Measurements from ENCODE around the gene TNPO1. TPM values are rescaled to one million over a fixed set of nuclear protein-coding genes. Genes with fewer than 3 reads are reported as not detected.

Gene TNPO1
- total and polyA plus RNA-seq, 10 of the 15 experiments (the other 5 are each of a cell fraction or from before 2014, with no cell fraction given): 18.1 to 123 (median 79.2) TPM

DNA sequence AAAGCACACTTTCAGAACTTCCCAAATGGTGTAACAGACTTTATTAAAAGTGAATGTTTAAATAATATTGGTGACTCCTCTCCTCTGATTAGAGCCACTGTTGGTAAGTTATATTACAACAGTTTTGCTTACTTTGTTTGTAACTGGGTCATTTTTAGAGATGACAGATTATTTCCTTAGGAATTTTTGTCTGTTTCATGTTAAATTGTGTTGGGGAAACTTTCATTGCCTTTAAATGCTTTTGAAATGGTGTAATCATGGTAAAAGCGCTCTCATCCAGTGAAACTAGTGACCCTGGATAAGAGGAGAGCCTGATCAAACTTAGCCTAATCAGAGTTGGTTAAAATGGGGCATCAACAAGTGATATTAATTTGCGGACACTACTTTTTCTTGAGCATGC lies 39.4 kb downstream of the TNPO1 start:
- ChIA-PET RAD21 (ENCODE audit: unreplicated experiment) (no interaction called here), POLR2A (no interaction called here), CTCF (interaction anchor here (1.1 to 2.4 kb wide), 2 partner anchors 19 to 37 kb away, joined by 3 to 10 read pairs; no protein-coding TSS in a partner anchor), SMC1A (ENCODE audit: uncharacterized antibody, unreplicated experiment) (interaction anchor here (1.0 to 1.8 kb wide), 2 partner anchors 15 kb away, joined by 5 to 7 read pairs; no protein-coding TSS in a partner anchor)
- no peak overlapping the region for H3K4me3 ChIP-seq
- TF ChIP-seq, protein P1, sequence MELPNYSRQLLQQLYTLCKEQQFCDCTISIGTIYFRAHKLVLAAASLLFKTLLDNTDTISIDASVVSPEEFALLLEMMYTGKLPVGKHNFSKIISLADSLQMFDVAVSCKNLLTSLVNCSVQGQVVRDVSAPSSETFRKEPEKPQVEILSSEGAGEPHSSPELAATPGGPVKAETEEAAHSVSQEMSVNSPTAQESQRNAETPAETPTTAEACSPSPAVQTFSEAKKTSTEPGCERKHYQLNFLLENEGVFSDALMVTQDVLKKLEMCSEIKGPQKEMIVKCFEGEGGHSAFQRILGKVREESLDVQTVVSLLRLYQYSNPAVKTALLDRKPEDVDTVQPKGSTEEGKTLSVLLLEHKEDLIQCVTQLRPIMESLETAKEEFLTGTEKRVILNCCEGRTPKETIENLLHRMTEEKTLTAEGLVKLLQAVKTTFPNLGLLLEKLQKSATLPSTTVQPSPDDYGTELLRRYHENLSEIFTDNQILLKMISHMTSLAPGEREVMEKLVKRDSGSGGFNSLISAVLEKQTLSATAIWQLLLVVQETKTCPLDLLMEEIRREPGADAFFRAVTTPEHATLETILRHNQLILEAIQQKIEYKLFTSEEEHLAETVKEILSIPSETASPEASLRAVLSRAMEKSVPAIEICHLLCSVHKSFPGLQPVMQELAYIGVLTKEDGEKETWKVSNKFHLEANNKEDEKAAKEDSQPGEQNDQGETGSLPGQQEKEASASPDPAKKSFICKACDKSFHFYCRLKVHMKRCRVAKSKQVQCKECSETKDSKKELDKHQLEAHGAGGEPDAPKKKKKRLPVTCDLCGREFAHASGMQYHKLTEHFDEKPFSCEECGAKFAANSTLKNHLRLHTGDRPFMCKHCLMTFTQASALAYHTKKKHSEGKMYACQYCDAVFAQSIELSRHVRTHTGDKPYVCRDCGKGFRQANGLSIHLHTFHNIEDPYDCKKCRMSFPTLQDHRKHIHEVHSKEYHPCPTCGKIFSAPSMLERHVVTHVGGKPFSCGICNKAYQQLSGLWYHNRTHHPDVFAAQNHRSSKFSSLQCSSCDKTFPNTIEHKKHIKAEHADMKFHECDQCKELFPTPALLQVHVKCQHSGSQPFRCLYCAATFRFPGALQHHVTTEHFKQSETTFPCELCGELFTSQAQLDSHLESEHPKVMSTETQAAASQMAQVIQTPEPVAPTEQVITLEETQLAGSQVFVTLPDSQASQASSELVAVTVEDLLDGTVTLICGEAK (IDR thresholded peaks at IDR 0.05; ENCODE audit: borderline replicate concordance): no peak
- TF ChIP-seq IRF4 (IDR thresholded peaks at IDR 0.05; ENCODE audit: low read depth, low read length) (no peak), SRF (IDR thresholded peaks at IDR 0.05; ENCODE audit: low read depth in 2 of 2, low read length in 2 of 2) (no peak), NBN (IDR thresholded peaks at IDR 0.05) (no peak), ZNF622 (IDR thresholded peaks at IDR 0.05) (no peak), ELK1 (IDR thresholded peaks at IDR 0.05; ENCODE audit: low read depth, low read length) (no peak), MTA2 (IDR thresholded peaks at IDR 0.05; ENCODE audit: low read depth) (no peak), CBFB (IDR thresholded peaks at IDR 0.05; ENCODE audit: low read depth) (no peak), BRCA1 (IDR thresholded peaks at IDR 0.05; ENCODE audit: low read depth, low read length) (no peak), STAT1 (conservative IDR thresholded peaks at IDR 0.05) (no peak), E2F8 (IDR thresholded peaks at IDR 0.05; ENCODE audit: low read depth, partially characterized antibody) (no peak), CBX3 (IDR thresholded peaks at IDR 0.05; ENCODE audit: borderline replicate concordance, low read depth) (no peak)
- in situ Hi-C loops (cut with MboI) (no loop called here), intact Hi-C loops (cut with micrococcal nuclease; ENCODE audit: unreplicated experiment) (no loop called here)
- no TSS peak for BruUV-seq (replicated peaks)
- DNase-seq (ENCODE audit: low read depth, low spot score) (no peak), FAIRE-seq (no peak), ATAC-seq (no peak)
- H4K20me1 ChIP-seq (ENCODE audit: control insufficient read depth, insufficient read depth): no peaks in the 10 kb centered on the region
- no peaks in the 10 kb centered on the region for H3K9me3 ChIP-seq (replicated peaks; ENCODE audit: control insufficient read depth, insufficient read depth, low read length)
- H3K27ac ChIP-seq (ENCODE audit: control insufficient read depth, insufficient read depth): no peak overlapping the region
- H3K27me3 ChIP-seq (replicated peaks in 1 of 2; ENCODE audit: control insufficient read depth in 2 of 2, insufficient read depth in 2 of 2, low read length in 1 of 2): no peaks in the 10 kb centered on the region
- no peaks in the 10 kb centered on the region for H3K4me1 ChIP-seq (ENCODE audit: control insufficient read depth, insufficient read depth, low read length)
- H3K9ac ChIP-seq (ENCODE audit: control insufficient read depth, insufficient read depth, low read length): no peak overlapping the region
- peaks cover 0 to 36% of the 10 kb centered on the region in 2 experiments for H3K36me3 ChIP-seq (ENCODE audit: control insufficient read depth in 2 of 2, insufficient read depth in 2 of 2, low read length in 1 of 2)
- 100% methylated on average over 2 of the region's 2 CpGs for WGBS (ENCODE audit: insufficient coverage, insufficient replicate concordance, low lambda C conversion rate, missing lambda C conversion rate)
- no peak overlapping the region for H3K4me2 ChIP-seq (ENCODE audit: control insufficient read depth, insufficient read depth)
- no peak overlapping the region for H2AFZ ChIP-seq (ENCODE audit: control insufficient read depth, low read depth, low read length)
- H3K79me2 ChIP-seq (ENCODE audit: control insufficient read depth, insufficient read depth, low read length): peaks cover 61% of the 10 kb centered on the region

Data from GM12878 (cell line).